Skin epidermis (tissue), 12 donors: ENCODE results near the gene ORAI1.
"Not testable (repeated sequence)": the region's sequence is repeated elsewhere in the genome, so short reads cannot be mapped to it uniquely, and the experiment has no call there.

Experiments used
- H3K27ac ChIP-seq, 21 experiments: fragments of 200-600 bp; sonication (generic) in 11 of 21; one replicate each; pipeline ENCODE4 v1.5.0; 2020; ENCODE audit warnings: mild to moderate bottlenecking in 3 of 21, inconsistent platforms in 2 of 21, moderate library complexity in 2 of 21
- H3K4me3 ChIP-seq, 7 experiments: fragments of 200-600 bp; sonication (generic) in 2 of 7; one replicate each; pipeline ENCODE4 v1.5.0; 2020; ENCODE audit warnings: inconsistent platforms in 2 of 7, mild to moderate bottlenecking in 2 of 7, moderate library complexity in 1 of 7

ORAI1 gene

GRCh38 chr12:121626087-121626852 lies at the start of gene ORAI1:
TSS of gene ORAI1 (plus strand) at chr12:121626530.
- peak within 1 kb of the TSS; percentile 47 to 84 (median 76) for H3K4me3 ChIP-seq
- peak within 1 kb of the TSS; percentile 86 to 98 (median 93) for H3K27ac ChIP-seq

- Histone ChIP-seq H3K27ac (peak overlapping the region in 20 of 21 experiments; percentile 50 to 96 (median 90)), H3K4me3 (no peak overlapping the region)
Measured at GRCh38 chr12:121576851-121577391, 49.4 kb upstream of the ORAI1 start.

GRCh38 chr12:121577443-121578180 lies 48.7 kb upstream of the ORAI1 start:
- Histone ChIP-seq H3K4me3 (peak overlapping the region in 4 of 7 experiments; percentile 62 to 65 (median 64)), H3K27ac (peak overlapping the region; percentile 55 to 96 (median 89))

GRCh38 chr12:121578230-121579189 lies 47.8 kb upstream of the ORAI1 start:
- Histone ChIP-seq H3K4me3 (peak overlapping the region; percentile 44 to 69 (median 63)), H3K27ac (peak overlapping the region; percentile 55 to 96 (median 89))

- H3K27ac ChIP-seq = peak overlapping the region; percentile 55 to 96 (median 89)
- H3K4me3 ChIP-seq = peak overlapping the region; percentile 44 to 69 (median 63)
Measured at GRCh38 chr12:121579190-121579791, 47.0 kb upstream of the ORAI1 start.

GRCh38 chr12:121579981-121580868 lies 46.1 kb upstream of the ORAI1 start:
- H3K27ac ChIP-seq = peak overlapping the region; percentile 37 to 96 (median 89)
- H3K4me3 ChIP-seq = peak overlapping the region; percentile 44 to 69 (median 63)

- peak within 1 kb of the TSS; percentile 44 to 69 (median 63) for H3K4me3 ChIP-seq
- peak within 1 kb of the TSS; percentile 37 to 96 (median 89) for H3K27ac ChIP-seq
Measured at GRCh38 chr12:121580959-121581685, 45.2 kb upstream of the ORAI1 start, which contains the start of gene KDM2B. TSS of gene KDM2B (minus strand) at chr12:121581023. CDS start at chr12:121580911, 112 bp downstream.

GRCh38 chr12:121581686-121582429 lies 44.5 kb upstream of the ORAI1 start:
- H3K4me3 ChIP-seq = peak overlapping the region in 5 of 7 experiments; percentile 44 to 65 (median 62)
- H3K27ac ChIP-seq = peak overlapping the region in 19 of 21 experiments; percentile 31 to 96 (median 90)

GRCh38 chr12:121582583-121583333 lies 43.6 kb upstream of the ORAI1 start:
- H3K4me3 ChIP-seq = peak overlapping the region in 1 of 7 experiments; percentile 62

GRCh38 chr12:121583334-121583661 lies 43.0 kb upstream of the ORAI1 start:
- H3K4me3 ChIP-seq, H3K27ac ChIP-seq: not testable (repeated sequence)

More at GRCh38 chr12:121582583-121583333, 43.6 kb upstream of the ORAI1 start:
- H3K27ac ChIP-seq = peak overlapping the region in 13 of 21 experiments; percentile 18 to 95 (median 59)

GRCh38 chr12:121584885-121585284 lies 41.4 kb upstream of the ORAI1 start:
- H3K4me3 ChIP-seq, H3K27ac ChIP-seq: not testable (repeated sequence)

- Histone ChIP-seq H3K4me3 (peak overlapping the region in 6 of 7 experiments; percentile 20 to 42 (median 36)), H3K27ac (peak overlapping the region in 20 of 21 experiments; percentile 27 to 97 (median 83))
Measured at GRCh38 chr12:121590476-121591143, 35.7 kb upstream of the ORAI1 start.

- no peak overlapping the region for H3K4me3 ChIP-seq
- peak overlapping the region in 1 of 21 experiments; percentile 97 for H3K27ac ChIP-seq
Measured at GRCh38 chr12:121592320-121592719, 34.0 kb upstream of the ORAI1 start.

GRCh38 chr12:121595520-121595919 lies 30.8 kb upstream of the ORAI1 start:
- Histone ChIP-seq H3K4me3 (no peak overlapping the region), H3K27ac (no peak overlapping the region)

- no peak overlapping the region for H3K4me3 ChIP-seq
- no peak overlapping the region for H3K27ac ChIP-seq
Measured at GRCh38 chr12:121596526-121596925, 29.8 kb upstream of the ORAI1 start.
